Cardiac ventricle fibroblast (primary cell): Measurements from ENCODE around the gene CCDC77. TPM values are rescaled to one million over a fixed set of nuclear protein-coding genes. Genes with fewer than 3 reads are reported as not detected.

Experiments used
- total RNA-seq: library from RNA; depleted of rRNA; stranded (reverse); fragments of >200 nt; gene quantifications from 2 replicates; pipeline ENCODE4 v1.2.3, GENCODE V29; 2015

The CCDC77 gene
- 4.0 and 4.7 TPM in 2 replicates for total RNA-seq

GRCh38 chr12:401235-402028 is at the start of gene CCDC77:
CCDC77 (plus strand) TSS chr12:401644; CDS start chr12:409384, 7,740 bp downstream.

GRCh38 chr12:389142-390096 is 12.0 kb upstream of the CCDC77 start, which contains the start of gene KDM5A:
KDM5A (minus strand) TSS chr12:389320; CDS start chr12:389091, 229 bp downstream.

GRCh38 chr12:459430-460258 is 58.2 kb downstream of the CCDC77 start, which contains the start of gene B4GALNT3:
B4GALNT3 (plus strand) TSS chr12:459939; CDS start chr12:460377, 438 bp downstream.

Other genes with a start within 250 kb of the CCDC77 start
- gene SLC6A12, start 187.5 kb upstream of the CCDC77 start, total RNA-seq = not detected in 2 replicates
- gene SLC6A13, start 138.8 kb upstream of the CCDC77 start, total RNA-seq = 0.05 TPM in 1 of 2 replicates, not detected in the other
- gene KDM5A, start 12.3 kb upstream of the CCDC77 start, total RNA-seq = 35.5 and 52.6 TPM in 2 replicates
- not detected in 2 replicates for gene B4GALNT3, start 58.3 kb downstream of the CCDC77 start, total RNA-seq